Liver (tissue), 9 donors: ENCODE results near the gene BSPRY. TPM values are rescaled to one million over a fixed set of nuclear protein-coding genes. Genes with fewer than 3 reads are reported as not detected.

Experiments
- DNase-seq: peaks from one replicate; pipeline ENCODE4 v3.0.0-alpha.2; 2017; ENCODE audit warnings: low spot score
- H3K27ac ChIP-seq, 2 donors: one replicate each; pipeline ENCODE4 v1.7.0; 2013; ENCODE audit warnings: inconsistent platforms in 2 of 2, low read length in 2 of 2, control low read depth in 1 of 2, low read depth in 1 of 2, mild to moderate bottlenecking in 1 of 2
- H3K27me3 ChIP-seq, 4 donors: one replicate each; pipeline versions ENCODE4 v1.6.1 to v1.7.0; 2013; ENCODE audit warnings: low read length in 3 of 4, inconsistent platforms in 1 of 4, mild to moderate bottlenecking in 1 of 4, moderate library complexity in 1 of 4; ENCODE audit not compliant: control insufficient read depth in 4 of 4, insufficient read depth in 4 of 4
- H3K36me3 ChIP-seq, 4 donors: one replicate each; pipeline versions ENCODE4 v1.6.1 to v1.7.0; 2013; ENCODE audit warnings: low read length in 3 of 4, mild to moderate bottlenecking in 3 of 4, low read depth in 1 of 4, moderate library complexity in 1 of 4; ENCODE audit not compliant: control insufficient read depth in 4 of 4, insufficient read depth in 3 of 4
- H3K4me1 ChIP-seq, 4 donors: one replicate each; pipeline versions ENCODE4 v1.6.1 to v1.7.0; 2013; ENCODE audit warnings: low read length in 3 of 4, mild to moderate bottlenecking in 3 of 4, moderate library complexity in 1 of 4; ENCODE audit not compliant: control insufficient read depth in 4 of 4, insufficient read depth in 4 of 4
- H3K4me3 ChIP-seq, 3 donors: one replicate each; pipeline versions ENCODE4 v1.6.1 to v1.7.0; 2013; ENCODE audit warnings: low read length in 3 of 3, control low read depth in 1 of 3, low read depth in 1 of 3, mild to moderate bottlenecking in 1 of 3
- H3K9ac ChIP-seq, 2 donors: one replicate each; pipeline ENCODE4 v1.7.0; 2013; ENCODE audit warnings: low read length in 2 of 2, mild to moderate bottlenecking in 2 of 2, moderate library complexity in 2 of 2, control low read depth in 1 of 2, low read depth in 1 of 2
- H3K9me3 ChIP-seq, 4 donors: one replicate each; pipeline versions ENCODE4 v1.6.1 to v1.7.0; 2013; ENCODE audit warnings: low read length in 3 of 4; ENCODE audit not compliant: control insufficient read depth in 4 of 4
- CTCF ChIP-seq: fragments of 150-350 bp; IDR thresholded peaks from 2 replicates; pipeline ENCODE4 v1.5.1; 2017; ENCODE audit warnings: improper control_type of control experiment, low read depth, low read length; ENCODE audit not compliant: missing input control
- EGR1 ChIP-seq, 2 donors: IDR thresholded peaks; 2 replicates each; pipeline ENCODE4 v1.6.1; 2016 to 2018; ENCODE audit warnings: antibody characterized with exemption in 2 of 2, low read depth in 2 of 2
- FOXA1 ChIP-seq: IDR thresholded peaks from 2 replicates; pipeline ENCODE4 v1.6.1; 2016; ENCODE audit warnings: antibody characterized with exemption
- HNF4G ChIP-seq: IDR thresholded peaks from 2 replicates; pipeline ENCODE4 v1.6.1; 2016; ENCODE audit warnings: antibody characterized with exemption
- JUND ChIP-seq, 2 donors: IDR thresholded peaks; 2 replicates each; pipeline ENCODE4 v1.6.1; 2016; ENCODE audit warnings: antibody characterized with exemption in 2 of 2
- MAX ChIP-seq: IDR thresholded peaks from 2 replicates; pipeline ENCODE4 v1.6.1; 2016; ENCODE audit warnings: antibody characterized with exemption
- NR2F2 ChIP-seq: IDR thresholded peaks from 2 replicates; pipeline ENCODE4 v1.6.1; 2016; ENCODE audit warnings: antibody characterized with exemption
- RAD21 ChIP-seq, 2 donors: IDR thresholded peaks; 2 replicates each; pipeline ENCODE4 v1.6.1; 2016; ENCODE audit warnings: antibody characterized with exemption in 2 of 2, mild to moderate bottlenecking in 2 of 2
- REST ChIP-seq: IDR thresholded peaks from 2 replicates; pipeline ENCODE4 v1.6.1; 2016; ENCODE audit warnings: antibody characterized with exemption, mild to moderate bottlenecking
- RXRA ChIP-seq, 2 donors: IDR thresholded peaks; 2 replicates each; pipeline ENCODE4 v1.6.1; 2017 to 2018; ENCODE audit warnings: antibody characterized with exemption in 2 of 2, mild to moderate bottlenecking in 1 of 2
- ZBTB33 ChIP-seq: IDR thresholded peaks from 2 replicates; pipeline ENCODE4 v1.6.1; 2016; ENCODE audit warnings: antibody characterized with exemption
- WGBS: extraction: QIAGEN DNeasy Blood & Tissue Kit; methylation state at CpG from one replicate; pipeline ENCODE4 v1.1.7; 2013; 5-methylcytosine and 5-hydroxymethylcytosine counted together
- polyA plus RNA-seq, 2 donors: library from polyadenylated mRNA; stranded (reverse) in 1 of 2; unstranded in 1 of 2; fragments of 200-250 nt in 1 of 2; fragments of >200 nt in 1 of 2; fragmentation: Nextera tagmentation in 1 of 2; extraction: Ambion mirVana in 1 of 2; gene quantifications; one replicate each; pipeline versions ENCODE4 v1.2.1 to v1.2.3, GENCODE V29; 2013 to 2015
- total RNA-seq, 2 donors: library from RNA; depleted of rRNA; stranded (reverse); fragments of >200 nt; gene quantifications; one replicate each; pipeline ENCODE4 v1.2.3, GENCODE V29; 2014
- donor health status: healthy.
- donor health status: healthy.
- donor health status: healthy.
- donor health status: healthy.
- donor health status: healthy.

BSPRY gene
- total and polyA plus RNA-seq, 4 donors: 0.31 to 2.3 (median 0.65) TPM

- no peak for TF ChIP-seq ZBTB33
Measured at GRCh38 chr9:113349066-113349444, 286 bp upstream of the BSPRY start (continued).

GRCh38 chr9:113350107-113350661, 843 bp downstream of the BSPRY start:
- no peaks in the 10 kb centered on the region for H3K36me3 ChIP-seq
- no peak for DNase-seq
- TF ChIP-seq ZBTB33 (no peak), RAD21 (IDR thresholded peaks at IDR 0.05) (no peak), EGR1 (IDR thresholded peaks at IDR 0.05; ENCODE audit: low read depth in 2 of 2) (no peak), RXRA (IDR thresholded peaks at IDR 0.05) (no peak), HNF4G (no peak), MAX (no peak), CTCF (no peak), JUND (IDR thresholded peaks at IDR 0.05) (no peak), REST (no peak), FOXA1 (no peak), NR2F2 (no peak)
- no peaks in the 10 kb centered on the region for H3K9me3 ChIP-seq
- 45% methylated on average over 14 of the region's 14 CpGs for WGBS
- H3K9ac ChIP-seq: no peak overlapping the region
- no peak overlapping the region for H3K27ac ChIP-seq
- H3K4me1 ChIP-seq: peaks cover 4 to 7% (median 5%) of the 10 kb centered on the region in 4 donors
- H3K27me3 ChIP-seq: no peaks in the 10 kb centered on the region
- peak overlapping the region in 2 of 3 donors; percentile 39 to 73 for H3K4me3 ChIP-seq
